Caco-2 (cell line): ENCODE results near the gene CMYA5. TPM values are rescaled to one million over a fixed set of nuclear protein-coding genes. Genes with fewer than 3 reads are reported as not detected.

Source experiments
- BruUV-seq: library from RNA; stranded (reverse); fragments of 400-500 nt; replicated peaks from 2 replicates; lab custom pipeline; 2021; lab: Mats Ljungman, UMichigan
- CTCF ChIA-PET: fragments of 300-600 bp; sonication (Branson Sonifier 250); formaldehyde crosslinking; loops from one replicate; lab custom pipeline; 2022; ENCODE audit warnings: antibody characterized with exemption; lab: Charles Lee
- POLR2A ChIA-PET: fragments of 300-600 bp; sonication (Branson Sonifier 250); formaldehyde crosslinking; loops from one replicate; lab custom pipeline; 2022; ENCODE audit warnings: antibody characterized with exemption; lab: Charles Lee
- DNase-seq, 2 experiments: peaks; one replicate each; pipeline versions ENCODE4 v3.0.0 to v3.0.0-alpha.2; 2020 to 2022
- H3K27me3 ChIP-seq: replicated peaks from 2 replicates; pipeline ENCODE4 v1.6.0; 2011; ENCODE audit warnings: low read length; ENCODE audit not compliant: control insufficient read depth, insufficient read depth
- H3K36me3 ChIP-seq: 2 replicates; pipeline ENCODE4 v1.5.1; 2011; ENCODE audit warnings: low read length; ENCODE audit not compliant: control insufficient read depth, insufficient read depth
- H3K4me1 ChIP-seq: fragments of 250-450 bp; sonication (Bioruptor Pico); 2 replicates; pipeline ENCODE4 v1.5.1; 2020; ENCODE audit warnings: mild to moderate bottlenecking
- H3K4me3 ChIP-seq: 2 replicates; pipeline ENCODE4 v1.5.1; 2011; ENCODE audit warnings: low read depth, mild to moderate bottlenecking, control low read depth, low read length
- H3K9me3 ChIP-seq: fragments of 250-450 bp; sonication (Bioruptor Pico); 2 replicates; pipeline ENCODE4 v1.5.1; 2020; ENCODE audit warnings: mild to moderate bottlenecking, moderate library complexity
- H3K27ac Mint-ChIP-seq: one replicate; pipeline ENCODE4 v1.8.0; 2022; ENCODE audit warnings: mixed read lengths; ENCODE audit not compliant: unreplicated experiment
- H3K27me3 Mint-ChIP-seq: one replicate; pipeline ENCODE4 v1.8.0; 2022; ENCODE audit warnings: mixed read lengths; ENCODE audit not compliant: insufficient read depth, unreplicated experiment
- H3K36me3 Mint-ChIP-seq: one replicate; pipeline ENCODE4 v1.8.0; 2022; ENCODE audit warnings: mild to moderate bottlenecking, mixed read lengths; ENCODE audit not compliant: insufficient read depth, unreplicated experiment
- H3K4me1 Mint-ChIP-seq: one replicate; pipeline ENCODE4 v1.8.0; 2022; ENCODE audit warnings: low read depth, mixed read lengths; ENCODE audit not compliant: unreplicated experiment
- H3K4me3 Mint-ChIP-seq: one replicate; pipeline ENCODE4 v1.8.0; 2022; ENCODE audit warnings: mild to moderate bottlenecking, moderate library complexity, mixed read lengths; ENCODE audit not compliant: unreplicated experiment
- H3K9me3 Mint-ChIP-seq: one replicate; pipeline ENCODE4 v1.8.0; 2022; ENCODE audit warnings: mixed read lengths; ENCODE audit not compliant: unreplicated experiment
- intact Hi-C: fragments of 100-400 bp; cut with micrococcal nuclease; formaldehyde crosslinking; loops from one replicate; pipeline ENCODE4 v1.10.0; 2022; ENCODE audit not compliant: unreplicated experiment
- total RNA-seq: library from RNA; stranded (reverse); gene quantifications from 2 replicates; pipeline ENCODE4 v1.2.3, GENCODE V29; 2022
- TF ChIP-seq, protein P1 (sequence below), 2 experiments: fragments of 200-600 bp in 1 of 2; IDR thresholded peaks; 1 replicate in 1 of 2; 2 replicates in 1 of 2; pipeline versions ENCODE4 v1.5.1 to v1.8.0; 2011 to 2022; ENCODE audit warnings: antibody characterized with exemption in 1 of 2, control low read depth in 1 of 2, inconsistent platforms in 1 of 2, low read depth in 1 of 2, low read length in 1 of 2, mild to moderate bottlenecking in 1 of 2, moderate library complexity in 1 of 2; ENCODE audit not compliant: insufficient read depth in 1 of 2, severe bottlenecking in 1 of 2, unreplicated experiment in 1 of 2

CMYA5 gene
- total RNA-seq, 1 experiment from 2014 or later = 0.39 TPM

DNA sequence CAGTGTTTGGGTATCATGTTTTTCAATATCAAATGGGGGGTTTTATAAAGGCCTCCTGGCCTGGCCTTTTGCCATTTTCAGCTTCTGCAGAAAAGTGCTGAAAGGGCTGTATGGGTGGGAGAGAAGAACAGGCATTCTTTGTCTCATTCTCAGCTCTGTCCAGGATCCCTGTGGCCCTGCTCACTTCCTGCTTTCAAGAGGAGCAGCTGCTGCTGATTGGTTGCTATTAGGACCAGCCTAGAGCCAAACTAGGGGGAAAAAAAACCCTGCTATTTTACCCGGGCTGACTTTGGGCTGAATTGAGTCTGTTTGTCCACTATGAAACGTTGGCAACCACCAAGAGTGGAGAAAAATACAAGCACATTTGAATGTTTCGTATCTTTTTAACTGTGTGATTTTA lies 117.1 kb downstream of the CMYA5 start:
- ChIA-PET CTCF (no interaction called here), POLR2A (no interaction called here)
- Mint-ChIP-seq H3K9me3 (no peaks in the 10 kb centered on the region), H3K27ac (no peak overlapping the region), H3K27me3 (no peaks in the 10 kb centered on the region), H3K4me1 (no peaks in the 10 kb centered on the region), H3K4me3 (no peak overlapping the region), H3K36me3 (no peaks in the 10 kb centered on the region)
- H3K9me3 ChIP-seq = no peaks in the 10 kb centered on the region
- no peaks in the 10 kb centered on the region for H3K36me3 ChIP-seq
- no TSS peak for BruUV-seq
- H3K27me3 ChIP-seq = no peaks in the 10 kb centered on the region
- intact Hi-C loops = no loop called here
- no peak for DNase-seq
- no peaks in the 10 kb centered on the region for H3K4me1 ChIP-seq
- no peak overlapping the region for H3K4me3 ChIP-seq
- TF ChIP-seq, protein P1, sequence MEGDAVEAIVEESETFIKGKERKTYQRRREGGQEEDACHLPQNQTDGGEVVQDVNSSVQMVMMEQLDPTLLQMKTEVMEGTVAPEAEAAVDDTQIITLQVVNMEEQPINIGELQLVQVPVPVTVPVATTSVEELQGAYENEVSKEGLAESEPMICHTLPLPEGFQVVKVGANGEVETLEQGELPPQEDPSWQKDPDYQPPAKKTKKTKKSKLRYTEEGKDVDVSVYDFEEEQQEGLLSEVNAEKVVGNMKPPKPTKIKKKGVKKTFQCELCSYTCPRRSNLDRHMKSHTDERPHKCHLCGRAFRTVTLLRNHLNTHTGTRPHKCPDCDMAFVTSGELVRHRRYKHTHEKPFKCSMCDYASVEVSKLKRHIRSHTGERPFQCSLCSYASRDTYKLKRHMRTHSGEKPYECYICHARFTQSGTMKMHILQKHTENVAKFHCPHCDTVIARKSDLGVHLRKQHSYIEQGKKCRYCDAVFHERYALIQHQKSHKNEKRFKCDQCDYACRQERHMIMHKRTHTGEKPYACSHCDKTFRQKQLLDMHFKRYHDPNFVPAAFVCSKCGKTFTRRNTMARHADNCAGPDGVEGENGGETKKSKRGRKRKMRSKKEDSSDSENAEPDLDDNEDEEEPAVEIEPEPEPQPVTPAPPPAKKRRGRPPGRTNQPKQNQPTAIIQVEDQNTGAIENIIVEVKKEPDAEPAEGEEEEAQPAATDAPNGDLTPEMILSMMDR (IDR thresholded peaks at IDR 0.05; ENCODE audit: insufficient read depth in 1 of 2, low read depth in 1 of 2, low read length in 1 of 2, severe bottlenecking in 1 of 2, unreplicated experiment in 1 of 2) = no peak

DNA sequence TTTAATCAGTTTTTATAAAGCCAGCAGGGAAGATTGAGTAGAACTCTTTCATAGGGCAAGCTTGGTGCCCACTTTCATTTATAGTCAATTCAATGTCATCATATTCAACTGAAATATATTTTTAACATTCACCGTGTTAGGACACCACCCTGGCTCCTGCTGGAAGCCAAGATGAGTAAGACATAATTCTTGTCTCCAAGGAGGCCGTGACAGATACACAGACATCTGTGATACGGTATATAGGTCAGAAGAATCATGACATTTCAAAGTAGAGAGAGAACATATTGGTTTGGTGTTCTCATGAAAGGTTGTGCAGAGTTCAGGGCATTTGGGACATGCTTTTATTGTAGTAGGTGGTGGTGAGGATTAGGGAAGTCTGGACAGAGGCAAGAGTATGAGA lies 120.1 kb downstream of the CMYA5 start:
- intact Hi-C loops = no loop called here
- TF ChIP-seq, protein P1 (IDR thresholded peaks at IDR 0.05; ENCODE audit: insufficient read depth in 1 of 2, low read depth in 1 of 2, low read length in 1 of 2, severe bottlenecking in 1 of 2, unreplicated experiment in 1 of 2) = no peak
- H3K9me3 ChIP-seq = no peaks in the 10 kb centered on the region
- H3K4me1 Mint-ChIP-seq = no peaks in the 10 kb centered on the region
- BruUV-seq = no TSS peak
- H3K4me3 Mint-ChIP-seq = no peak overlapping the region
- no peaks in the 10 kb centered on the region for H3K9me3 Mint-ChIP-seq
- H3K36me3 ChIP-seq = no peaks in the 10 kb centered on the region
- no peak overlapping the region for H3K4me3 ChIP-seq
- no peaks in the 10 kb centered on the region for H3K27me3 ChIP-seq
- peaks cover 2% of the 10 kb centered on the region for H3K27me3 Mint-ChIP-seq
- H3K27ac Mint-ChIP-seq = no peak overlapping the region
- H3K4me1 ChIP-seq = no peaks in the 10 kb centered on the region
- ChIA-PET POLR2A (no interaction called here), CTCF (no interaction called here)
- no peaks in the 10 kb centered on the region for H3K36me3 Mint-ChIP-seq
- no peak for DNase-seq

DNA sequence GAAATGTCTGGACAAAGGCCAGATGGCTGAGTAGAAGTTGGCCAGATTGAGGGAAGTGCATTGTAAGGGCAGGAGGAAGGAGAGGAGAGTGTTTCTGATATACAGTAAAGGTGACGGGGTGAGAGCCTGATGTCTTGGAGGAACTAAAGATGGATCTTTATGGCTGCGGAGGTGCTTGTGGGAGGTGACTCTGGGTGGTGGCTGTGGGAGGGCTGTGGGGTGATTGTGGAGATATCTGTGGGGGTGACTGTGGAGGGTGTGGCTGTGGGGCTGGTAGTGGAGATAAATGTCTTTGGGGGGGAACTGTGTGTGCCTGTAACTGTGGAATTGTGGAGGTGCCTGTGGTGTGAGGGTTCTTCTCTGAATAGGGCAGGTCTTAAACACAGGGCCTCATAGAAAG lies 121.4 kb downstream of the CMYA5 start:
- TF ChIP-seq, protein P1 (IDR thresholded peaks at IDR 0.05; ENCODE audit: insufficient read depth in 1 of 2, low read depth in 1 of 2, low read length in 1 of 2, severe bottlenecking in 1 of 2, unreplicated experiment in 1 of 2) = no peak
- Histone ChIP-seq H3K36me3 (no peaks in the 10 kb centered on the region), H3K4me1 (no peaks in the 10 kb centered on the region), H3K4me3 (no peak overlapping the region), H3K9me3 (no peaks in the 10 kb centered on the region), H3K27me3 (no peaks in the 10 kb centered on the region)
- Mint-ChIP-seq H3K9me3 (no peaks in the 10 kb centered on the region), H3K27ac (no peak overlapping the region), H3K4me3 (no peak overlapping the region), H3K27me3 (peaks cover 5% of the 10 kb centered on the region), H3K4me1 (no peaks in the 10 kb centered on the region), H3K36me3 (no peaks in the 10 kb centered on the region)
- intact Hi-C loops = no loop called here
- ChIA-PET POLR2A (no interaction called here), CTCF (no interaction called here)
- DNase-seq = no peak
- no TSS peak for BruUV-seq
